SIG-M5 treated with dmso at 0.1 percent for 504 hours (cell line): ENCODE results near the gene FAM229B.
A peak's percentile ranks its signal among the peaks of the same experiment; 100 is the strongest.
"Not testable (repeated sequence)": the region's sequence is repeated elsewhere in the genome, so short reads cannot be mapped to it uniquely, and the experiment has no call there.

Source experiments
- DNase-seq: peaks from one replicate; lab custom pipeline; 2025; ENCODE audit not compliant: unreplicated experiment; lab: John Stamatoyannopoulos, UW

Gene FAM229B

GRCh38 chr6:112062966-112063365 lies 24.4 kb upstream of the FAM229B start:
- no peak for DNase-seq

DNA sequence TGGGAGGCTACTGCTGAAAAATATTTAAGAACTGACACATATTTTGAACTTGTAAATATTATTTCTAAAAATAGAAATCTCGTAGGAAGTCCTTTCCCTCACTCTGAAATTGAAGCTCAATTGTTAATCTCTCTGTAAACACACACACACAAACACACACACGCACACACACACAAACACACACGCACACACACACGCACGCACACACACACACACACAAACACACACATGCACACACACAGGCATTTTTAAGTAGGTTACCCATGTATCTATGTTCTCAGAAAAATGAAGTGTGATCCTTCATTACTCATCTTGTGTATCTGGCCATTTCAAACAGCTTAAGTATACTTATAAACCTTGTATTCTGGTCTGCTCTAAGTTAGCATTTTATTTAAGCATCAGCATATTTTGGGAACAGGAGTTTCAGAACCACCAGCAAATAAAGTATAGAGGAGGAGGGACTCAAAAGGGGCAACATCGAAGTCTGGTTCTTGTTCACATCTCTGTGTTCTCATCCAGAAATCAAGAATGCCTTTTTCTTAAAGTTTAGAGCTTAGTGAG lies 21.9 kb upstream of the FAM229B start:
- no peak for DNase-seq

- no peak for DNase-seq
These were observed 20.8 kb upstream of the FAM229B start for GRCh38 chr6:112066606-112067005.

GRCh38 chr6:112081569-112081968 lies 5.8 kb upstream of the FAM229B start:
- no peak for DNase-seq

GRCh38 chr6:112085286-112086065 lies 1.9 kb upstream of the FAM229B start:
- DNase-seq = no peak

GRCh38 chr6:112086744-112087135 lies 651 bp upstream of the FAM229B start:
- DNase-seq = peak; percentile 68

GRCh38 chr6:112087916-112088315 lies 525 bp downstream of the FAM229B start:
- DNase-seq = peak; percentile 6

DNA sequence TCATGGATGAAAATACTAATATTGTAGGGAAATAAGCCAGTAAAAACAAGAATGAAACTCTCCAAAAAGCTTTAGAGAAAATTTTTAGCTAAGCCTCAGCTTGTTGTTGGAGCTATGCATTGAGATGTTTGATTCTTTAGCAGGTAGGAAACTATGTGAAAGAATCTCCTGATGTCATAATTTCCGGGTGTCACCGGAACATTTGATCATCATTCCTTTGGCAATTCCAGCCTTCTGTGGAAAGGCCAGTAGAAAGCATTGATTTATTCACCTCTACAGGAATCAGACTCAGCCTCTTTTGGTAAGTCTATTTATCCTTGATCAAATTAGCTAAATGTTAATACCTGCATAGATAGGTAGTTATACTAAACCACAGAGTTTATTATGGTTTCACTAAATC lies 9.5 kb downstream of the FAM229B start:
- no peak for DNase-seq

- DNase-seq = no peak
These were observed 13.2 kb downstream of the FAM229B start for GRCh38 chr6:112100561-112100960.

- not testable (repeated sequence) for DNase-seq
These were observed 18.6 kb downstream of the FAM229B start for GRCh38 chr6:112106026-112106425.

DNA sequence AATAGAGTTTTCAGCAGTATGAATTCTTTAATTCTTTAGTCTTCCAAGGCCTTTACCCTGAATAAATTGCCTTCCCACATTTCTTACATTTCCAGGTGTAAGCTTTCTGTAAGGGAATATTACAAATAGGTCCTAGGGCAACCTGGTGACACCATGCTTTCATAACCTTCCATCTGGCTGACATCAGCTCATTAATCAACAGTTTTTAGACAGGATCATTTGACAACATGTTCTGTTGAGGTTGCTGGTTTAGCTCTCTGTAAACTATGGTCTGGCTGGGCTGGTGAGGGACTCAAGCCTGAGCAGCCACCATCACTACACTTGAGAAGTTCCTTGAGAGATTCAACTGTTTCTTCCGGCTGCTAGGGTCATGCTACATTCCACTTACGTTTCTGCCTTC lies 19.2 kb downstream of the FAM229B start:
- no peak for DNase-seq

- no peak for DNase-seq
These were observed 21.9 kb downstream of the FAM229B start for GRCh38 chr6:112109262-112109661.

- no peak for DNase-seq
These were observed 26.0 kb downstream of the FAM229B start for GRCh38 chr6:112113431-112113830.

GRCh38 chr6:112113918-112114317 lies 26.5 kb downstream of the FAM229B start:
- DNase-seq = no peak

DNA sequence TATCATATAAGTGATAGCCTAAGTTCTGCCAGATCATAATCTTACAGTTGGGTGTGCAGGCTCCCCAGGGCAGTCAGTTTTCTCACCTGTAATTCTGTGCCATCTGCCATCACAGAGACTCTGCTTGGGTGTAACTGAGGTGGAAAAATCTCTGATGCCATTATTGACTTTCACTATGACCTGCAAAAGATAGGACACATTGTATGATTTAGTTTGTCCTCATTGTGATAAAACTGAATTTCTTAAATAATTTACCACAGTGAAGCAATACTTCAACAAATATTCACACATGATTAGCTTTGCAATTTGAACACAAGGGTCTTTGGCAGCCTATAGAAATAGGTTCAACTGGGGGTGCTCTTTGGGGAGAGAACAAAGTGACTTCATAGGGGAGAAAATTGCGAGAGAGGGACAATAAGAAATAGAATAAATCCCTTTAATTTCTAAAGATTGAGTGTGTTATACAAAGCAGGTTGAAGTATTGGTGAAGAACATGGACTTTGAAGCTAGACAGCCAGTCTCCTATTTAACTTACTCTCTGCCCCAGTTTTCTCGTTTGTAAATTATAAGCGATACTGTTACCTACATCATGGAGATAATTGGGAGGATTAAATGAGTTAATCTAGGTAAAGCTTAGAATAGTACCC lies 27.3 kb downstream of the FAM229B start:
- DNase-seq = no peak

- no peak for DNase-seq
These were observed 28.8 kb downstream of the FAM229B start for GRCh38 chr6:112116221-112116620.

DNA sequence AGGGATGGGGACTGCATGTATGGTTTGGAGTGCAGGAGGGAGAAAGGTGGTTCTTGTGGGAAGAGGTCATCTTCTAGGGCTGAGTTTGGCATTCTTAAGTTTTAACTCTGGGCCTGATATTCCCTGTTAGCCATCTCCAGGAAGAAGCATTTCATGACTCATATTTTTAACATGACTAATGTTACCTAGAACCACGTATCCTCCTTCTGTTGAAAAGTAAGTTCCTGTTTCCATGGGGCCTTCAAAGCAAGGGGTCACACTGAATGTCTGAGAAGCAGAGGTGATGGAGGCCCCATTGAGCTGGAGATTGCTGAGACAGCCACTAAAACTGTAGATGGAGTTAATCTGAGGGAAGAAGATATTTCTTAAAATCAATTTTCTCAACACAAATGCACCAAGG lies 30.2 kb downstream of the FAM229B start:
- no peak for DNase-seq

GRCh38 chr6:112118034-112118433 lies 30.6 kb downstream of the FAM229B start:
- no peak for DNase-seq

GRCh38 chr6:112122756-112123155 lies 35.4 kb downstream of the FAM229B start:
- DNase-seq = no peak

- DNase-seq = no peak
These were observed 36.6 kb downstream of the FAM229B start for GRCh38 chr6:112123982-112124381.

DNA sequence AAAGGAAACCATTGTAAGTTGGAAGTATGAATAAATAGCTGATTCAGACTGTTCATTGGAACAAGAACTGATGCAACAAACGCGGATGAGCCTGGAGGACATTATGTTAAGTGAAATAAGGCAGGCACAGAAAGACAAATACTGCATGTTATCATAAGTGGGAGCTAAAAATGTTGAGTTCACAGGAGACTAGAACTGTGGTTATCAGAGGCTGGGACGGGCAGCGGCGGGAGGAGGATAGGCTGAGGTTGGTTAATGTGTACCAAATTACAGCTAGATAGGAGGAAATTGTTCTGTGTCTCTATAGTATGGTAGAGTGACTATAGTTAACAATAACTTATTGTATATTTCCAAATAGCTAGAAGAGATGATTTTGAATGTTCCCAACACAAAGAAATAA lies 40.8 kb downstream of the FAM229B start:
- no peak for DNase-seq

DNA sequence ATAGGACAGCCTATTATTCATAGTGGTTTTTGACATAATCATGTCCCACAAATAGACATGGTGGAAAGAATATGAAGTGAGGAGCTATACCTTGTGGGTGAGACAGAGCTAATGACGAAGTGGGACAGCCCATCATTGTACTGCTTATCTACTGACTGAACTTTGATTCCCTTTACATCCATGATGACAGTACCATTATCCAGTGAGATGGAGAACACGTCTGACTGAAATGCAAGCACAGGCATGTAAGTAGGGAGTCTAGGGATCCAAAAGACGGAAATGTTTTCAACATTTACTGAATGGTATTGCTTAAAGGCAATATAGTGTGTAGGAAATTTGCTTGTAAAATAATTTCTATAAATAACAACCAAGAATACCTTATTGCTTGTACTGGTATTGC lies 43.5 kb downstream of the FAM229B start:
- no peak for DNase-seq
